ENCODE data around the gene SEC11A.
"Not testable (repeated sequence)": the region's sequence is repeated elsewhere in the genome, so short reads cannot be mapped to it uniquely, and the experiment has no call there.

Gene SEC11A

GRCh38 chr15:84716036-84716732 is at the start of gene SEC11A:
TSS of gene SEC11A (minus strand) at chr15:84716139. CDS start at chr15:84716075, 64 bp downstream.
- peak; percentile 53 for DNase-seq

GRCh38 chr15:84765675-84766074 is 49.7 kb upstream of the SEC11A start:
- no peak for DNase-seq

GRCh38 chr15:84764989-84765388 is 49.0 kb upstream of the SEC11A start:
- no peak for DNase-seq

GRCh38 chr15:84764585-84764984 is 48.6 kb upstream of the SEC11A start:
- no peak for DNase-seq

- DNase-seq, result no peak
Measured at GRCh38 chr15:84762840-84763572, 47.1 kb upstream of the SEC11A start.

GRCh38 chr15:84761607-84762131 is 45.7 kb upstream of the SEC11A start:
- DNase-seq, result no peak

GRCh38 chr15:84760219-84760618 is 44.3 kb upstream of the SEC11A start:
- no peak for DNase-seq

GRCh38 chr15:84759018-84759417 is 43.1 kb upstream of the SEC11A start:
- DNase-seq, result no peak

- no peak for DNase-seq
Measured at GRCh38 chr15:84755736-84756527, 40.0 kb upstream of the SEC11A start.

- not testable (repeated sequence) for DNase-seq
Measured at GRCh38 chr15:84754889-84755288, 39.0 kb upstream of the SEC11A start.

GRCh38 chr15:84752700-84753099 is 36.8 kb upstream of the SEC11A start:
- no peak for DNase-seq

- no peak for DNase-seq
Measured at GRCh38 chr15:84752195-84752594, 36.3 kb upstream of the SEC11A start.

GRCh38 chr15:84751721-84752120 is 35.8 kb upstream of the SEC11A start:
- not testable (repeated sequence) for DNase-seq

- DNase-seq, result no peak
Measured at GRCh38 chr15:84750583-84751092, 34.7 kb upstream of the SEC11A start.

- DNase-seq, result no peak
Measured at GRCh38 chr15:84749111-84749991, 33.4 kb upstream of the SEC11A start.

GRCh38 chr15:84748274-84749110 is 32.6 kb upstream of the SEC11A start, which contains the start of gene ZNF592:
TSS of gene ZNF592 (plus strand) at chr15:84748592. CDS start at chr15:84782676, 34,084 bp downstream.
- no peak for DNase-seq

- no peak for DNase-seq
Measured at GRCh38 chr15:84747416-84748273, 31.7 kb upstream of the SEC11A start.

- no peak for DNase-seq
Measured at GRCh38 chr15:84741121-84741520, 25.2 kb upstream of the SEC11A start.

- DNase-seq, result no peak
Measured at GRCh38 chr15:84740691-84741090, 24.8 kb upstream of the SEC11A start.

- no peak for DNase-seq
Measured at GRCh38 chr15:84737005-84737404, 21.1 kb upstream of the SEC11A start.

All from NCI-H1694 (cell line).